ENCODE results near the gene C2orf81.

DNA sequence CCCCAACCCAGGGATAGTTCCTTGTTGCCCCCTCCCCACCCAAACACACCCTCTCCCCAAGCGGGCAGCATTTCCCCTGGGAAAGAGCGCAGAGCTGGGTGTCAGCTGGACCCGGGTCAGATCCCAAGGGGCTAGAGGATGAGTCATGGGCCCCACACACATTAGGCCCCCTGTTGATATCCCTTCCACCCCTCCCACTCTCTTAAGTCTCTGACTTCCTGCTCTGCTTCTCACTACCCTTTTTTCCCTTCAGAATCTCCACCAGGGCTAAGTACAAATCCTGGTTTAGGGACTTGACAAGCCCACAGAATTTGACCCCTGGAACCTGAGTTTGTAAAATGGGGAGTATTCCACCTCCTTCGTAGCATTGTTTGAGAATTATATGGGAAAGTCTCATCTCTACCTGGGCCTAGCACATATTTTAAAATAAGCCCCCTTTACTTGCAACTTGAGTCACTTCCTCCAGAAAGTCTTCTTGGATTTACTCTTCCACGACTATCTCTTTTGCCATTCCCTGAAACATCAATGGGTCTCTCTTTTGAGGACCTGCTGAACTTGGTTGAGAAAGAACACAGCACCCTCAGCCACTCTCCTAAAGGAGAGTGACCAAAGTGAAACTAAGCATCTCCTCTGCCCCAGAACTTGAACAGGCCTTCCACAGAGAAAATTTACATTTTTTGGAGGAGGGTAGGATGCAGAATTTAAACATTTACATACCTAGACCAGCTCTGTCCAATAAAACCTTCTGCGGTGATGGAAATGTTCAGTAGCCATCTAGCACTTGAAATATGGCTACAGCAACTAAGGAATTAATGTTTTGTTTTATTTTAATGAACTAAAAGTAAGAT is 15.7 kb upstream of the C2orf81 start:
- TF ChIP-seq, protein P1, sequence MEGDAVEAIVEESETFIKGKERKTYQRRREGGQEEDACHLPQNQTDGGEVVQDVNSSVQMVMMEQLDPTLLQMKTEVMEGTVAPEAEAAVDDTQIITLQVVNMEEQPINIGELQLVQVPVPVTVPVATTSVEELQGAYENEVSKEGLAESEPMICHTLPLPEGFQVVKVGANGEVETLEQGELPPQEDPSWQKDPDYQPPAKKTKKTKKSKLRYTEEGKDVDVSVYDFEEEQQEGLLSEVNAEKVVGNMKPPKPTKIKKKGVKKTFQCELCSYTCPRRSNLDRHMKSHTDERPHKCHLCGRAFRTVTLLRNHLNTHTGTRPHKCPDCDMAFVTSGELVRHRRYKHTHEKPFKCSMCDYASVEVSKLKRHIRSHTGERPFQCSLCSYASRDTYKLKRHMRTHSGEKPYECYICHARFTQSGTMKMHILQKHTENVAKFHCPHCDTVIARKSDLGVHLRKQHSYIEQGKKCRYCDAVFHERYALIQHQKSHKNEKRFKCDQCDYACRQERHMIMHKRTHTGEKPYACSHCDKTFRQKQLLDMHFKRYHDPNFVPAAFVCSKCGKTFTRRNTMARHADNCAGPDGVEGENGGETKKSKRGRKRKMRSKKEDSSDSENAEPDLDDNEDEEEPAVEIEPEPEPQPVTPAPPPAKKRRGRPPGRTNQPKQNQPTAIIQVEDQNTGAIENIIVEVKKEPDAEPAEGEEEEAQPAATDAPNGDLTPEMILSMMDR (IDR thresholded peaks at IDR 0.05; ENCODE audit: borderline replicate concordance, extremely low read depth, low read length, poor library complexity, severe bottlenecking): no peak
- no peak for TF ChIP-seq EZH2 (IDR thresholded peaks at IDR 0.05; ENCODE audit: borderline replicate concordance, low read depth, low read length, severe bottlenecking)
